Femur (tissue), 1 donor: Measurements from ENCODE around the gene RFFL.
"Not testable (repeated sequence)": the region's sequence is repeated elsewhere in the genome, so short reads cannot be mapped to it uniquely, and the experiment has no call there.

Source experiments
- DNase-seq: peaks from one replicate; pipeline ENCODE4 v3.0.0-alpha.2; 2017

Gene RFFL

DNA sequence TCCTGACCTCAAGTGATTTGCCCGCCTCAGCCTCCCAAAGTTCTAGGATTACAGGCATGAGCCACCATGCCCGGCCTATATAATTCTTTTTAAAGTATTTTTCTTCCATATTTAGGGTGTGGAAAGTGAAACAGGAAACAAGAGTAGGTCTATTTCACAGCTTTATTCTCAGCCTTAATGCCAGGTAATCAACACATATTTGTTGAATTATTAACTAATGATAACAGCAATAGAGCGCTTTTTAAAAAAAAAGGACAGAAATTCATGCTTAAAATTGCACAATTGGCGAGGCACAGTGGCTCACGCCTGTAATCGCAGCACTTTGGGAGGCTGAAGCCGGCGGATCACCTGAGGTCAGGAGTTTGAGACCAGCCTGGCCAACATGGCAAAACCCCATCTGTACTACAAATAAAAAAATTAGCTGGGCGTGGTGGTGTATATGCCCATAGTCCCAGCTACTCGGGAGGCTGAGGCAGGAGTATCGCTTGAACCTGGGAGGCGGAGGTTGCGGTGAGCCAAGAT lies 18.0 kb downstream of the RFFL start:
- not testable (repeated sequence) for DNase-seq

DNA sequence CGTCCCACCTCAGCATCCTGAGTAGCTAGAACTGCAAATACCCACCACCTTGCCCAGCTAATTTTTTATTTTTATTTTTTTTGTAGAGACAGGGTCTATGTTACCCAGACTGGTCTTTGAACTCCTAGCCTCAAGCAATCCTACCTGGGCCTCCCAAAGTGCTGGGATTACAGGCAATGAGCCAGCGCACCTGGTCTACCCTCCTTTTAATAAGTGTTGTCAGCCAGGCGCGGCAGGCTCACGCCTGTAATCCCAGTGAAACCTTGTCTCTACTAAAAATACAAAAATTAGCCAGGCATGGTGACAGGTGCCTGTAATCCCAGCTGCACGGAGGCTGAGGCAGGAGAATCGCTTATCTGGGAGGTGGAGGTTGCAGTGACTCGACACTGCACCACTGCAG lies 19.3 kb downstream of the RFFL start:
- DNase-seq: no peak

DNA sequence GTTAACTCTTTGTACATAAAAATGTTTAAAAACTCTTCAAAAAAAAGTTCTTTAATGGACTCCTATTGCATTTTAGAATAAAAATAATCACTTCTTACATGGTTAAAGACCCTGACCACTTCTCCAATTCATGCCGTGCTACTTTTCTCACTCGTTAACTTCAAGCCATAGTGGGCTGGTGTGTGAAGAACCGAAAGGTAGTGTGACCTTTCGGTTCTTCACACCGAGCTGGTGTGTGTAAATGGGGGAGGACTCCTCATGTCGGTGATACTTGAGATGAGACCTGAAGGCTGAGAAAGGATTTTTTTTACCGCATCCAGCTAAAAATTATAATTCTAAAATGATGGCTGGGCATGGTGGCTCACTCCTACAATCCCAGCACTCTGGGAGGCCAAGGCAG lies 22.1 kb downstream of the RFFL start:
- no peak for DNase-seq

DNA sequence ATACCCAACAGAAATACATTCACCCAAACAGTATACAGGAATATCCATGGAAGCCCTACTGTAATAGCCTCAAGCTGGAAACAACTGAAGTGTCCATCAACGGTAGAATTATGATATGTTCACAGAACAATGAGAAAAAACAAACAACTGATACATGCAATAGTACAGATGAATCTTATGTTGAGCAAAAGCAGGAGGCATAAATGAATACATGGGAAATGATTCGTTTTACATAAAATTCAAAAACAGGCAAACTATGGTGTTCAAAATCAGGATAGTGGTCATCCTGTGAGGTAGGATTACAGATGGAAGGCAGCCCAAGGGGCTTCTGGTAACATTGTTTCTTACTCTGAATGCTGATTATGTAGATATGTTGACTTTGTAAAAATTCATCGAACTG lies 25.1 kb downstream of the RFFL start:
- DNase-seq: no peak

DNA sequence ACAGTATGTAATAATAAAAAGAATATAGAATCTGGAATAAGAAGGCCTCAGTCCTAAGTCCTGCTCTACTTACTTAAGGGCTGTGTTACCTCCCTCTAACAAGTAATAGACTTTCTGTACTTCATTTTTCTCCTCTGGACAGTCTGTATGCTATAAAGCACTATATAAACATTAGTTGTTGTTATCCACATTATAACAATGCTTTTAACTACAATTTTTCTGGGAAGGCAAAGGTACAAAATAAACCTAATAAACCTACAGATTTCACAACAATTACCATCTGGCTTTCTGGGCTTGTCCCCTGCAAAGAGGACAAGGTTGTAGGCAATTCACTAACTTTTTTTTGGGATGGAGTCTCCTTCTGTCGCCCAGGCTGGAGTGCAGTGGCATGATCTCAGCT lies 32.7 kb downstream of the RFFL start:
- DNase-seq: no peak

DNA sequence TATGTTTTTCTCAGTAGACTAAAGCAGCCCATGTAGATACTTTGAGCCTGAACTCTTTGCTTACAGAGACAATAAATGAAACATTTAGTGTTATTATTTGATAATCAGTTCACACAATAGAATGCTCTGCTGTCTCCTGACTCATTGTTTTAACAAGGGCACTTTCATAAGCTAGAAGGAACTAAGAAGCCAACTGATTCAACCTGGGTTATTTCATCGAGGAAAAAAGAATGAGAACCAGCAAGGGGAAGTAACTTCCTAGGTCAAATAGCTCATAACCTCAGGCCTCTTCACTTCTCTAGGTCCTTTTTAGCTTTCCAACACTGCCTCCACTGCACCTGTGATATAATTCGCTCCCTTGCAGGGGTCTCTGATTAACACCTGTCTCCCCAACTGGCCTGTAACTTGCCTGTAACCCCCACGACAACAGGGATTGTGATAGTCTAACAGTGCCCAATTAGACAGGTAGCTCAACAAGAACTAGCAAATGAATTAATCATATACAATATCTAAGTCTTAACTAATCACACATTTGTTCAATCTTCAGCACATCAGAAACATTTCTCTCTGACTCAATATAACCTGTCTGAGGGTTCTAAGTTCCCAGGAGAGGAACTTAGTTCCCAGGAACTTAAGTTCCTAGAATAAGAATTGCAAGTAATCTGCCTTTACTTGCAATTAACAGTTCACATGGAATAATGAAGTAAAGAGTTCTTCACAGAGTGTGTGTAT lies 34.8 kb downstream of the RFFL start:
- no peak for DNase-seq

DNA sequence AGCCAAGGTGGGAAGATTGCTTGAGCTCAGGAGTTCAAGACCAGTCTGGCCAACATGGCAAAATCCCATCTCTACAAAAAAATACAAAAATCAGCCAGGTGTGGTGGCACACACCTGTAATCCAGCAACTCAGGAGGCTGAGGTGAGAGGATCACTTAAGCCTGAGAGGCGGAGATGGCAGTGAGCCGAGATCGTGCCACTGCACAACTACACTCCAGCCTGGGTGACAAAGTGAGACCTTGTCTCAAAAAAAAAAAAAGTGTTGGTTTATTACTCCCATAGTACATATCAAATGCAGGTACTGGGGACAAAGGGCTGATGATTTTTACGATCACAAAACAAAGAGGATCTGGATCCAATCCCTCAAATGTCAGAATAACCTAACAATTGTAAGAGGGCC lies 35.4 kb downstream of the RFFL start:
- DNase-seq: not testable (repeated sequence)

DNA sequence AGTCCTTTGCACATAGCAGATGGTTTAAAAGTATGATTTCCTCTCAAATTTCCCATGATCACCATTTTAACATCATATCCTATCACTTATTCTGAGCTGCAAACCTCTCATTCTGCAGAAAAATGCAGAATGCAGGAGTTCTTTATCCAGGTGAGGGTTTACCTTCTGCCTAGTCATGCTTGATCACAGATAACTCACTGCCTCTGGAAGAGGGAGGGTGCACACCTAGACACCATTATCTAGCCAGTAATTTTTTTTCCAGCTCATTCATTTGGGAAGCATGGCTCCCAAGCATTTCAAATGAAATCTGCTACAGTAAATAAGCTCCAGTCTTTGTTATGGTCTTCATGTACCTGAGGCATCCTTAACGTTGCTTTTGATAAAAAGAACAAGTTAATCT lies 38.0 kb downstream of the RFFL start:
- no peak for DNase-seq

DNA sequence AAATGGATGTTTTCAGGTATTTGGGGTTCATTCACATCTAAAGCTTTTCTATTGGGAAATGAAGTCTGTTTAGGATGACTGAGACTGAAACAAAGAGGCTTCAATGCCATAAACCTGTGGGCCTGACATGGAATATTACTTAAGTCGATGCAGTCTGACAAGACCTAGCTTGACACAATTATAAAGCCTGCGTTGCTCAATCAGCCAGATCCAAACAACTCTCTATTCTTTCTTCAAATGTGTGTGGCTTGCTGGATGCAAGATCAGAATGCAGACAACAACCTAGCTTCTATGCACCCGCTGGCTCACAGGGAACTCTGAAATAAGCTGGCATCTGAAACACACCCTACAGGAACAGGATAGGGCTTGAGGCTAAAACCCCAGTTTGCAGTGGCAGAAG lies 40.0 kb downstream of the RFFL start:
- DNase-seq: no peak

DNA sequence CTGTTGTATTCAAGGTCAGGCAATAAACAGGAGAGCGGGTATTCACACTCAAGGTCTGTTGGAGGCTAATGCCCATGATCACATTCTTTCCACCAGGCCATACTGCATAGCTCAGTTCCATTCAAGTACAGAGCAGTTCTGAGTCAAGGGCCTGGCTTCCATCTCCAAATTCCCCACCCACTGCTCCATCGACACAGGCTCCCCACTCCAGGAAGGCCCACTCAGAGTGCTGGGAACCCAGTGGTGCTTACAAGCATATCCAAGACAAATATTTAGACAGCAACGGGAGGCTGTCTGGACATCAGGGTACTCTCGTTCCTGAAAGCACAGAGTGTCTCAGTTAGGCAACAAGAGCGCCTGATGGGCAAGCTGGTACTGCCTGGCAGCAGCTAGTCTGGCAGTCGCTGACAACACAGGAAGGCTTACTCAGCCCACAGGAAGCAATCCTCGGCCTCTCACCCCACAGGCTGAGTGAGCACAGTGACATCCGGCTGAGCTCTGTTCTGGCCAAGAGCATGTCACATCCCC lies 40.9 kb downstream of the RFFL start:
- peak; percentile 73 for DNase-seq

DNA sequence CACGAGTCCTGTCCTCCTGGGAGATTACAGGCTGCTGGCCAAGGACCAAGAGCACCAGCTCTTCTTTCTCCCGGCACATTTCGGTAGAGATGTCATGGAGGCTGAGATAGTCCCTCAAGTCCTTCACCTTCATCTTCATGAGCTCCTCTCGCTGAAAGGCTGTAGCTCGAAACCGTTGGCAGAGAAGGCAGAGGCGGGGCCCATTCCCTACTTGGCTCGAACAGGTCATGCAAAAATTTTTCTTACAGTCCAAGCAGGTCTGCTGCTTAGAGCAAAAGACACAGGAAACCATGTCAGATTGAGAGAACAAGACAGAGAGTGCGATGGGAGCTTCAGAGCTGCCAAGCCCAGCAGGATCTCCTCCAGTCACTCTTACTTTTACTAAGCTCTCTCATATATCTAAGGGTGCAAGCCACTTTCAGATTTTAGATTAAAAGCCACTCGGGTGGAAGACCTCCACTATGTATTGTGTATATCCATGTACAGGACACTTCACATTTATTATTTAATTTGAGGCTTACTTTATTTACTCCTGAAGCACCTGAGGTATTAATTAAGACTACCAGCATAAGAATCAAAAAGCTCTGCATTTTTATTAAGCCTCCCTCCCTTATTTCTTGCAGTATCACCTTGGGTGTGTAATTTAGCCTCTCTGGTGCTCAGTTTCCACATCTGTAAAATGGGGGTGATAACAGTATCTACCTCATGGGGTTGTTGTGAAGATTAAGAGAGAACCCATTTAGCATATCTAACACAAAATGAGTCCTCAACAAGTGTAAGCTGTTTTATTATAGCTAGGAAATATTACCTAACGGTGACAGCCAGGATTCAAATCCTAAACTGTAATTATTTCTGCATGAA lies 41.8 kb downstream of the RFFL start:
- DNase-seq: no peak

DNA sequence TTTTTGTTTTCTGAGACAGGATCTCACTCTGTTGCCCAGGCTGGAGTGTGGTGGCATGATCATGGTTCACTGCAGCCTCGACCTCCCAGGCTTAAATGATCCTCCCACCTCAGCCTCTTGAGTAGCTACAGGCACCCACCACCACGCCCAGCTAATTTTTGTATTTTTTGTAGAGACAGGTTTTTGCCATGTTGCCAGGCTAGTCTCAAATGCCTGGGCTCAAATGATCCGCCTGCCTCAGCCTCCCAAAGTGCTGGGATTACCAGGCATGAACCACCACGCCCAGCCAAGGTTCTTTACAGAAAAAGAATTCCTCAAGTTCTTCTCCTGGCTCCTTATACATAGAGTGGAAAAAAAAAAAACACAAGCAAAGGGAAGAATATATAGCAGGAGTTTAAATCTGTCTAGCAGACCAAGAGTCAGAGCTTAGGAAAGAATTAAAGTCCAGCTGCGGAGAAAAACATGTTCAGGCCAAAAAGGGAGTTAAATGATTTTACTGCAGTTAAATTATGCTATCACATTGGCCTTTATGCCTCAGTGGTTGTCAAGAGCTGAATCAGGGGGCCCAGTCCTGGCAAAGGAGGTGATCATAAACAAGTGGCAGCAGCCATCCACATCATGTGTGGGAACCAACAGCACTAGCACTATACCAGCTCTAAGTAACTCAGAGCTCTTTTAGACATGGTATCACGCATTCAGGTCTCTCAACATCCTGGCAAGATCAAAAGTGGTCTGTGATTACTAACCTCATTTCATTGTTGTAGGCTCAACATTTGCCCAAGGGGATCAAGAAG lies 43.9 kb downstream of the RFFL start:
- DNase-seq: no peak

DNA sequence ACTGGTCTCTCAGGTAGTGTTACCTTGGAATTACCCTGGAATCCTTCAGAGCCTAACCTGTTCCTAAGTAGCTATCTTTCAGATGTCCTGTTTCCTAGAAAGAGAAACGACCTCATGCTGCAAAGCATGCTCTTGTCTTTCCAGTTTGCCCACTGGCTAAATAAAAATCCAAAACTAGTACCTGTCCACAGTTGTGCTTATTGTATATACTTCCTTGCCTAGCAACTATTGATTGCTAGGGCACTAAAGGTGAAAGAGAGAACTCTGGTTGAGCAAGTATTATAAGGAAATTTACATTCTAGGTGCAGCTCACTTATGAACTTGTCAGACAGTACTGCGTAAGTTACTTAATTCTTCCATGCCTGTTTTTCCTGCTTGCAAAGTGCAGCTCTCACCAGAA lies 44.7 kb downstream of the RFFL start:
- no peak for DNase-seq

DNA sequence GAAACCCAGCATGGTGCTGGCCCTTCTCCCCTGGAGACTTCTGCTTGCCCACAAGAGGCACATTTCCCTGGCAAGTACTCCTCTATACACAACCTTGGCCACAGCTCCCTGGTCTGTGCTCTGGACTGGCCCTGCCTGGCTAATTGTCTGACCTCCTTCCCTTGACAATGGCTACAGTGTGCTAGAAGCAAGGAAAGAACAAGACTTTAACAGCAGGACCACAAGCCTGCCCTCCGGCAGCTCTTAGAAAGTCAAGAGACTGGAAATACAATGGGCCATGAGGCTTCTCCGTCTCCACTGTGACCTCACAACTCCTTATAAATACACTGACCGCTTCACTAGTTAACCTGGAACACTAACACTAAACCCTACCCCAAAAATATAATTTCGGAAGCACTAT lies 46.5 kb downstream of the RFFL start:
- no peak for DNase-seq

DNA sequence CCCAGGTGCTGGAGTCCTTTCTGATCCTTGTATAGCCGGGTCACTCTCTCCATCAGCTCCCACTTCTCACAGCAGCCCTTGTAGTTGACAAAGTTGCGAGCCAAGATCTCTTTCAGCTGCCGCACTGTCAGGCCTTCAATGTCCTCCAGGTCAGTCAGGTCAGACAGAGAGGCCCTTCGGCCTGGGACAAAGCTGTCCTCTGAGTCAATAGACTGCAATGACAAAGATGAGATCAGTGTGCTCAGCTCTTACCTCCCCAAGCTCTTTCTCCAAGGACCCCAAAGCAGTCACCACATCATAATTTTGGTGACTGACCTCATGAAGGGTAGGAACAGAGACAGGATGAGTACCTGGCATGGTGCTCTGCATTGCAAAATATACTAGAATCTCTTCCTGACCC lies 47.1 kb downstream of the RFFL start:
- no peak for DNase-seq

DNA sequence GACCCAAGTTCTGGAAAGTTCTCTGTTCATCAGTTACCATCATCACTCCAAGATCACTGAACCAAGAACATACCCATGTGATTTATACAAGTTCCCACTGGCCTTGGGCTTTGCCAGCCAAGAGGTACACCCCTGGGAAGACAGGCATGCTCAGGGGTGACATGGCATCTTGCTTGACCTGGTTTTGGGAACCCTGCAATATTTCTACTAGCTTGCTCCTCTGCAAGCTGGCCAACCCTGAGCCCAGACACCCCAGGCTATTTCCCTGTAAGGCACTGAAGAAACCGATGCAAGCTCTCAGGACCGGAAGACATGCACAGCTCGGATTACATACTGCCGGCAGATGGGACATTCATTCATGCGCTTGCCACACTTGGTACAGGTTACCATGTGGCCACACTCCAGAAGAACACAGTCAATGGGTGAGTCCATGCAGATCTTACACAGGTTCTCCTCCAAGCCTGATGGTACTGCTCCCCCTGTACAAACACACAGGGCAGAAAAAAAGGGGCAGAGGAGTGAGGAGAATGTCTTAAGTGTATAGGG lies 51.8 kb downstream of the RFFL start:
- DNase-seq: no peak

DNA sequence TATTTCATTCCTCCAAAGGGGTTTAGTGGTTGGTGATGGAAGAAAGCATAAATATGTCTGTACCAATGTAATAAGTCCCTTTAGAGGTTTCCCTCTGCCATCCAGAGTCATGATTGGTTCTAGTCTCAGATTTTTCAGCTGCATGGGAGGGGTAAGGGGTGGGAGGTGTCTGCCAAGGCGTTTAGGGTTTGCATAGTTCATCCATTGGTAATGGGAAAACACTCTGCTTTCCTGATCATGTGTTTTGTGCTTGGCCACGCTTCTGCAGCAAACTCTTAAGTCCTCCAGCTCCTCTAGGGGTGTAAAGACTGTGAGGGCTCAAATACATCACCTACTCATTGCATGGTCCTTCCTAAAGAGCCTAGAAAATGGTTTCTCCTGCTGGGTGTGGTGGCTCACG lies 53.4 kb downstream of the RFFL start:
- DNase-seq: no peak

DNA sequence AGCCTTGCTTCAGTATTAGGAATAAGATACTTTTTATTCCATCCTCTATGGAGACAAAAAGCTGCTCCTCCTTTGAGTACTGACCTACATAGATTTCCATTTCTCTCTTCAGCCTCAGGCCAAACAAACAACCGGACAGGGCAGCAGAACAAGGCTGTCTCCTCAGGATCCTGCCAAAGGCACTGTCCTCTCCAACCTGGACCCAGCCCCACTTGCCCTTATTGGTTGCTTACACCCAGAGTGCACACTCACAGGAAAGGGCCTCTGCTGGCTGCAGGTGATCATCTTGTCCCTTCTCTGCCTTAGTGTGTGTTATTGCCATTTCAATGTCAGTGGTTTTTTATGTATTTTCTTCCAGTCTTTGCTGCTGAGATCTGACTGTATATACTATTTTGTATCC lies 56.5 kb downstream of the RFFL start:
- no peak for DNase-seq

DNA sequence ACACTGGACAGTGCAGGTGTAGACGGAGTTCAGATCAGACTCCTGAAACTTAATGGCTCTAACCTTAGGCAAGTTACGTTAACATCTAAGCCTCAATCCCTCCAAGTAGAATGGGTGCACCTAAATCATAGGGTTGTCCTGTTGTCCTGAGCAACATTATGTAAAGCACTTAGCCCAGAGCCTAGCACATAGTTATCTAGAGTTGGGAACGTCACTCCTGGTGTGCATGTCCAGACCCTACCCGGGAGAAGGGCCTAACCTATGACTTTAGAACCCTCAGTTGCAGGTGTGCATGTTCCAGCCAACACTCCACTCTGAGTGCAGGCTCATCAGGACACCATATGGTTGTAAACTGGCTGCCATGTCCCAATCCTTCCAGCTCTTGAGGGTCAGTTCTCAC lies 57.2 kb downstream of the RFFL start:
- DNase-seq: no peak

DNA sequence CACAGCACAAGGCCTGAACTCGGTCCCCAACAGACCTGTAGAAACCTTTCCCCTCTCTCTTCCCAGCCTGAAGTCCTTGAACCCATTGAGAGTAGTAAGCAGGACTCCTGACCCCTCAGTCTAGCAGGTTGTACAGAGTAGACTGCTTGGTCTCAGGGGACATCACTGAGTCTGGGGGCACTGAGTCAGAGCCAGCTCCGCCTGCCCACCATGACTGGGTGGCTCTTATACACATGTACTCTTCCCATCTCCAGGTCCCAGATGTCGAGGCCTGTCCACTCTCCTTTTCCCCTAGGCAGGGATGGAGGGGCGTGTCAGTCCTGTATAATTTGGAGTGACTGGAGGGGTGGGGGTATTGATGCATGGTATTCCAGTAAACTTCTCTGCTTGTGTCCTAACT lies 59.7 kb downstream of the RFFL start:
- DNase-seq: no peak

DNA sequence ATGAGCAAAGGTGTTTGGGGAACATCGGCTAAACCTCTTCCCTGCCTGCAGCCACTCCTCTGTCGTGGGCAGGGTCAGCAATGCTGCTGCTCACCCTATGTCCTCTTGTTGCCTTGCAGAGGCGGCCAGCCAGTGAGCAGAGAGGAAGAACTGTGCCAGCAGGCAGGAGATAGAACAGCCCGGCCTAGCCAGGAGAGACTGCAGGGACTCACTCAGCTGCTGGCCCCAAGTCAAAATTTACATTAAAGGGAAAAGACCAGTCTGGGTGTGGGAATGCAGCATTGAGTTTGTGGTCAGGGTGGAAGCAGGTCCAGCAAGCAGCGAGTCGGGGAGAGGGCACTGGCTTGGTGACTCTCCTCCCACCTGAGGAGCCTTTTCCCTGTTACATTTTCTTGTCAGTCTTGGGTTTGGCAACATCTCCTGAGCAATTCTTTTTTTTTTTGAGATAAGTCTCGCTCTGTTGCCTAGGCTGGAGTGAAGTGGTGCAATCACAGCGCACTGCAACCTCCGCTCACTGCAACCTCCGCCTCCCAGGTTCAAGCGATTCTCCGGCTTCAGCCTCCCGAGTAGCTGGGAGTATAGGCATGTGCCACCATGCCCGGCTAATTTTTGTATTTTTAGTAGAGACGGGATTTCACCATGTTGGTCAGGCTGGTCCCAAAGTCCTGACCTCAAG lies 60.5 kb downstream of the RFFL start:
- peak; percentile 48 for DNase-seq

DNA sequence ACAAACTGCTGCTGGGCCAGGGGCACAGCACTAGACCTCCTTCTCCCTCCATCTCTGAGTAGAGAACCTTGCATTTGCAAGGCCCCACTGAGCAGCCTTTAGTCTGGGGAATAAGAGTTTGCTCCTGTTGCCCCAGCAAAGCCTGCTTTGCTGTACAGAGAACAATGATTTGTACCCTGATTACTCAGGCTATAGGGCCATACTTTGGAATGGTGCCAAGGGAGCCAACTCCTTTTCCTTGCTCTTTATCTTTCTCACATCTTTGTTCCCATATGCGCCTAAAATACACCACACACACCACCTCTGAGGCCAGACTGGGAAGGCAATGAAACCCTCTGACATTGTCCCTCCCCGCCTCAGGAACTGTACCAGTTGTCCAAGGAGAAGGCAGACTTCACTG lies 62.0 kb downstream of the RFFL start:
- no peak for DNase-seq
